HEK293 (cell line): ENCODE results near the gene COL9A1.
A peak's percentile ranks its signal among the peaks of the same experiment; 100 is the strongest.

Experiments
- CTCF ChIA-PET: fragments of 350-600 bp; formaldehyde crosslinking; extraction: SDS; loops from one replicate; lab custom pipeline; 2021; ENCODE audit warnings: antibody characterized with exemption; lab: Yijun Ruan, JAX
- POLR2A ChIA-PET: fragments of 300-600 bp; formaldehyde crosslinking; extraction: SDS; loops from one replicate; lab custom pipeline; 2020; ENCODE audit warnings: antibody characterized with exemption, inconsistent platforms; lab: Yijun Ruan, JAX
- H3K27ac ChIP-seq: fragments of 200-500 bp; sonication (Bioruptor generic); 2 replicates; pipeline ENCODE4 v1.5.1; 2014; ENCODE audit warnings: low read depth, low read length, control low read depth, inconsistent platforms; ENCODE audit errors: extremely low read depth
- H3K36me3 ChIP-seq, 2 experiments: fragments of 200-500 bp in 1 of 2; sonication (Bioruptor generic) in 1 of 2; 1 replicate in 1 of 2; 2 replicates in 1 of 2; pipeline ENCODE4 v1.5.1; 2014 to 2017; ENCODE audit warnings: inconsistent platforms in 2 of 2, low read length in 2 of 2; ENCODE audit not compliant: control insufficient read depth in 2 of 2, insufficient read depth in 1 of 2
- H3K4me1 ChIP-seq: fragments of 200-500 bp; sonication (Bioruptor generic); 2 replicates; pipeline ENCODE4 v1.5.1; 2014; ENCODE audit warnings: mild to moderate bottlenecking, low read length, inconsistent platforms; ENCODE audit not compliant: control insufficient read depth, insufficient read depth
- H3K4me3 ChIP-seq: 2 replicates; pipeline ENCODE4 v1.5.1; 2011; ENCODE audit warnings: low read depth, mild to moderate bottlenecking, control low read depth, low read length, moderate library complexity
- H3K9me3 ChIP-seq: fragments of 200-500 bp; sonication (Bioruptor generic); 2 replicates; pipeline ENCODE4 v1.5.1; 2014; ENCODE audit warnings: low read depth, low read length, inconsistent platforms; ENCODE audit not compliant: control insufficient read depth, insufficient read depth
- EGR2 ChIP-seq: fragments of 450-650 bp; formaldehyde crosslinking; IDR thresholded peaks from 2 replicates; pipeline ENCODE4 v1.5.1; 2016; ENCODE audit warnings: low read depth, missing biosample characterization, missing genetic modification characterization
- MZF1 ChIP-seq: fragments of 450-650 bp; formaldehyde crosslinking; IDR thresholded peaks from 2 replicates; pipeline ENCODE4 v1.5.1; 2017; ENCODE audit warnings: missing biosample characterization, missing genetic modification characterization, borderline replicate concordance
- OSR2 ChIP-seq: fragments of 450-650 bp; formaldehyde crosslinking; IDR thresholded peaks from 2 replicates; pipeline ENCODE4 v1.5.1; 2016; ENCODE audit warnings: missing biosample characterization, missing genetic modification characterization
- TRIM28 ChIP-seq: IDR thresholded peaks from 2 replicates; pipeline ENCODE4 v1.6.1; 2011; ENCODE audit warnings: low read length, control low read depth, borderline replicate concordance
- ZBTB8A ChIP-seq: fragments of 450-650 bp; formaldehyde crosslinking; IDR thresholded peaks from 2 replicates; pipeline ENCODE4 v1.5.1; 2016; ENCODE audit warnings: missing biosample characterization, missing genetic modification characterization
- ZFP37 ChIP-seq: fragments of 450-650 bp; formaldehyde crosslinking; IDR thresholded peaks from 2 replicates; pipeline ENCODE4 v1.5.1; 2016; ENCODE audit warnings: missing biosample characterization, missing genetic modification characterization
- ZNF274 ChIP-seq, 2 experiments: fragments of 200-500 bp in 1 of 2; fragments of 450-650 bp in 1 of 2; sonication (Bioruptor generic) in 1 of 2; formaldehyde crosslinking in 1 of 2; IDR thresholded peaks; 2 replicates each; pipeline versions ENCODE4 v1.5.1 to v1.6.1; 2014 to 2016; ENCODE audit warnings: borderline replicate concordance in 1 of 2, inconsistent platforms in 1 of 2, low read length in 1 of 2, missing biosample characterization in 1 of 2, missing genetic modification characterization in 1 of 2
- ZNF311 ChIP-seq: fragments of 450-650 bp; formaldehyde crosslinking; IDR thresholded peaks from 2 replicates; pipeline ENCODE4 v1.5.1; 2017; ENCODE audit warnings: missing biosample characterization, missing genetic modification characterization, borderline replicate concordance
- ZNF350 ChIP-seq: fragments of 450-650 bp; formaldehyde crosslinking; IDR thresholded peaks from 2 replicates; pipeline ENCODE4 v1.5.0; 2017; ENCODE audit warnings: missing biosample characterization, mild to moderate bottlenecking, missing genetic modification characterization
- ZNF571 ChIP-seq: fragments of 450-650 bp; formaldehyde crosslinking; IDR thresholded peaks from 2 replicates; pipeline ENCODE4 v1.5.0; 2017; ENCODE audit warnings: missing biosample characterization, missing genetic modification characterization
- ZNF626 ChIP-seq: fragments of 450-650 bp; sonication (Bioruptor Pico); formaldehyde crosslinking; IDR thresholded peaks from 2 replicates; pipeline ENCODE4 v1.5.1; 2018; ENCODE audit warnings: missing biosample characterization, missing genetic modification characterization, inconsistent platforms
- ZNF654 ChIP-seq: fragments of 450-650 bp; formaldehyde crosslinking; IDR thresholded peaks from 2 replicates; pipeline ENCODE4 v1.5.1; 2016; ENCODE audit warnings: low read depth, missing biosample characterization, missing genetic modification characterization
- ZNF660 ChIP-seq: fragments of 450-650 bp; IDR thresholded peaks from 2 replicates; pipeline ENCODE4 v1.5.1; 2018; ENCODE audit warnings: missing biosample characterization, mild to moderate bottlenecking, missing genetic modification characterization
- ZNF664 ChIP-seq: fragments of 450-650 bp; formaldehyde crosslinking; IDR thresholded peaks from 2 replicates; pipeline ENCODE4 v1.5.1; 2016; ENCODE audit warnings: missing biosample characterization, missing genetic modification characterization
- ZNF701 ChIP-seq: fragments of 450-650 bp; formaldehyde crosslinking; IDR thresholded peaks from 2 replicates; pipeline ENCODE4 v1.5.1; 2016; ENCODE audit warnings: missing biosample characterization, missing genetic modification characterization
- TF ChIP-seq, protein P1 (sequence below): fragments of 450-650 bp; formaldehyde crosslinking; IDR thresholded peaks from 2 replicates; pipeline ENCODE4 v1.5.1; 2016; ENCODE audit warnings: missing biosample characterization, missing genetic modification characterization
- TF ChIP-seq, protein P2 (sequence below): fragments of 450-650 bp; formaldehyde crosslinking; IDR thresholded peaks from 2 replicates; pipeline ENCODE4 v1.5.1; 2016; ENCODE audit warnings: missing biosample characterization, missing genetic modification characterization
- TF ChIP-seq, protein P3 (sequence below): fragments of 450-650 bp; formaldehyde crosslinking; IDR thresholded peaks from 2 replicates; pipeline ENCODE4 v1.5.1; 2016; ENCODE audit warnings: missing biosample characterization, missing genetic modification characterization
- TF ChIP-seq, protein P4 (sequence below): fragments of 450-650 bp; formaldehyde crosslinking; IDR thresholded peaks from 2 replicates; pipeline ENCODE4 v1.5.1; 2016; ENCODE audit warnings: missing biosample characterization, missing genetic modification characterization
- TF ChIP-seq, protein P5 (sequence below): fragments of 450-650 bp; formaldehyde crosslinking; IDR thresholded peaks from 2 replicates; pipeline ENCODE4 v1.5.1; 2016; ENCODE audit warnings: missing biosample characterization, missing genetic modification characterization
- TF ChIP-seq, protein P6 (sequence below): fragments of 450-650 bp; formaldehyde crosslinking; IDR thresholded peaks from 2 replicates; pipeline ENCODE4 v1.5.1; 2016; ENCODE audit warnings: missing biosample characterization, missing genetic modification characterization, borderline replicate concordance
- TF ChIP-seq, protein P7 (sequence below): fragments of 450-650 bp; formaldehyde crosslinking; IDR thresholded peaks from 2 replicates; pipeline ENCODE4 v1.5.1; 2016; ENCODE audit warnings: missing biosample characterization, missing genetic modification characterization

COL9A1 gene

DNA sequence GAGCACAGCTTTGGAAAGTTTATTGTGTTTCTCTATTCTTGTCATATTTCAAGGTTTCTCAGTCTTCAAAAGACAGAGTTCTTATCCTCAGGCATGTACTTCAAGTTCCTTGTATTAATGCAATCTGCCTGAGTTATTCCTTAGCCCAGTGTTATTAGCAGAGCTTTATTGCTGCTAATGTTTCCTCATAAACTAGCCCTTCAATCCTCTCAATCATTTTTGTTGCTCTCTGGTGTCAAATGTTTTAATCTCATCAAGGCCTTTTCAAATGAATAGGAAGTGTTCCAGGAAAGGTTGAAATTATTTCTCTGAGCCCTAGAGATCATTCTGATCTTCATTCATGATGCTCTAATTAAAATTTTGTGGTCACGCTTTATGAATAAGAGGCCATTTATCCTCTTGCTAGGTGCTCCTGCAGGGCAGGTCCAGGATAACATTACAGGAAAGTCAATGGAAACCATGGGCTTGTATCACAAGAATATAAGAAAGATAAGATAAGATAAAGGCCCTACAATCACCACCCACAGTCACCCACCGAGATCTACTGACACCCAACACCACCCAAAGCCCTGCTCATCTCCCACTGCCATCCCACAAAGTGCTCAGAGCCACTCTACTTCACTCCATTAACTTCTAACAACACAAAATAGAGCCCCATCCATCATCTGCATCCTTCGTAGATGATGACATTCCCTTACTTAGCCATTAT, 125.9 kb downstream of the COL9A1 start:
- Histone ChIP-seq H3K4me1 (peaks cover 7% of the 10 kb centered on the region; the same call in 1 of the 2 replicates), H3K36me3 (no peaks in the 10 kb centered on the region), H3K4me3 (no peak overlapping the region), H3K27ac (no peak overlapping the region), H3K9me3 (no peaks in the 10 kb centered on the region)
- ChIA-PET POLR2A (no interaction called here), CTCF (interaction anchor here (0.5 to 2.1 kb wide), 3 partner anchors 11 to 66 kb away, joined by 3 to 16 read pairs (median 3); no protein-coding TSS in a partner anchor)
- TF ChIP-seq, protein P1, sequence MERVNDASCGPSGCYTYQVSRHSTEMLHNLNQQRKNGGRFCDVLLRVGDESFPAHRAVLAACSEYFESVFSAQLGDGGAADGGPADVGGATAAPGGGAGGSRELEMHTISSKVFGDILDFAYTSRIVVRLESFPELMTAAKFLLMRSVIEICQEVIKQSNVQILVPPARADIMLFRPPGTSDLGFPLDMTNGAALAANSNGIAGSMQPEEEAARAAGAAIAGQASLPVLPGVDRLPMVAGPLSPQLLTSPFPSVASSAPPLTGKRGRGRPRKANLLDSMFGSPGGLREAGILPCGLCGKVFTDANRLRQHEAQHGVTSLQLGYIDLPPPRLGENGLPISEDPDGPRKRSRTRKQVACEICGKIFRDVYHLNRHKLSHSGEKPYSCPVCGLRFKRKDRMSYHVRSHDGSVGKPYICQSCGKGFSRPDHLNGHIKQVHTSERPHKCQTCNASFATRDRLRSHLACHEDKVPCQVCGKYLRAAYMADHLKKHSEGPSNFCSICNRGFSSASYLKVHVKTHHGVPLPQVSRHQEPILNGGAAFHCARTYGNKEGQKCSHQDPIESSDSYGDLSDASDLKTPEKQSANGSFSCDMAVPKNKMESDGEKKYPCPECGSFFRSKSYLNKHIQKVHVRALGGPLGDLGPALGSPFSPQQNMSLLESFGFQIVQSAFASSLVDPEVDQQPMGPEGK (tag by site-specific recombination): no peak
- TF ChIP-seq ZNF626 (tag by site-specific recombination): no peak
- TF ChIP-seq, protein P2, sequence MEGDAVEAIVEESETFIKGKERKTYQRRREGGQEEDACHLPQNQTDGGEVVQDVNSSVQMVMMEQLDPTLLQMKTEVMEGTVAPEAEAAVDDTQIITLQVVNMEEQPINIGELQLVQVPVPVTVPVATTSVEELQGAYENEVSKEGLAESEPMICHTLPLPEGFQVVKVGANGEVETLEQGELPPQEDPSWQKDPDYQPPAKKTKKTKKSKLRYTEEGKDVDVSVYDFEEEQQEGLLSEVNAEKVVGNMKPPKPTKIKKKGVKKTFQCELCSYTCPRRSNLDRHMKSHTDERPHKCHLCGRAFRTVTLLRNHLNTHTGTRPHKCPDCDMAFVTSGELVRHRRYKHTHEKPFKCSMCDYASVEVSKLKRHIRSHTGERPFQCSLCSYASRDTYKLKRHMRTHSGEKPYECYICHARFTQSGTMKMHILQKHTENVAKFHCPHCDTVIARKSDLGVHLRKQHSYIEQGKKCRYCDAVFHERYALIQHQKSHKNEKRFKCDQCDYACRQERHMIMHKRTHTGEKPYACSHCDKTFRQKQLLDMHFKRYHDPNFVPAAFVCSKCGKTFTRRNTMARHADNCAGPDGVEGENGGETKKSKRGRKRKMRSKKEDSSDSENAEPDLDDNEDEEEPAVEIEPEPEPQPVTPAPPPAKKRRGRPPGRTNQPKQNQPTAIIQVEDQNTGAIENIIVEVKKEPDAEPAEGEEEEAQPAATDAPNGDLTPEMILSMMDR: no peak
- TF ChIP-seq, protein P3, sequence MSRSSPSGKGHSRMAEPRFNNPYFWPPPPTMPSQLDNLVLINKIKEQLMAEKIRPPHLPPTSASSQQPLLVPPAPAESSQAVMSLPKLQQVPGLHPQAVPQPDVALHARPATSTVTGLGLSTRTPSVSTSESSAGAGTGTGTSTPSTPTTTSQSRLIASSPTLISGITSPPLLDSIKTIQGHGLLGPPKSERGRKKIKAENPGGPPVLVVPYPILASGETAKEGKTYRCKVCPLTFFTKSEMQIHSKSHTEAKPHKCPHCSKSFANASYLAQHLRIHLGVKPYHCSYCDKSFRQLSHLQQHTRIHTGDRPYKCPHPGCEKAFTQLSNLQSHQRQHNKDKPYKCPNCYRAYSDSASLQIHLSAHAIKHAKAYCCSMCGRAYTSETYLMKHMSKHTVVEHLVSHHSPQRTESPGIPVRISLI: no peak
- TF ChIP-seq ZNF701 (tag by site-specific recombination): no peak
- peak; percentile 97 for TF ChIP-seq EGR2 (tag by site-specific recombination)
- TF ChIP-seq, protein P4, sequence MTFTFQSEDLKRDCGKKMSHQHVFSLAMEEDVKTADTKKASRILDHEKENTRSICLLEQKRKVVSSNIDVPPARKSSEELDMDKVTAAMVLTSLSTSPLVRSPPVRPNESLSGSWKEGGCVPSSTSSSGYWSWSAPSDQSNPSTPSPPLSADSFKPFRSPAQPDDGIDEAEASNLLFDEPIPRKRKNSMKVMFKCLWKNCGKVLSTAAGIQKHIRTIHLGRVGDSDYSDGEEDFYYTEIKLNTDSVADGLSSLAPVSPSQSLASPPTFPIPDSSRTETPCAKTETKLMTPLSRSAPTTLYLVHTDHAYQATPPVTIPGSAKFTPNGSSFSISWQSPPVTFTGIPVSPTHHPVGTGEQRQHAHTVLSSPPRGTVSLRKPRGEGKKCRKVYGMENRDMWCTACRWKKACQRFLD: no peak
- no peak; the same call in 1 of the 2 replicates for TF ChIP-seq MZF1 (tag by site-specific recombination)
- no peak for TF ChIP-seq ZNF654 (tag by site-specific recombination)
- TF ChIP-seq TRIM28: 0 out of 2 replicates have a peak, but pooled peaks have one; percentile 19
- TF ChIP-seq ZBTB8A: no peak
- TF ChIP-seq ZNF311 (tag by site-specific recombination): no peak
- peak; percentile 90 for TF ChIP-seq OSR2 (tag by site-specific recombination)
- TF ChIP-seq, protein P5, sequence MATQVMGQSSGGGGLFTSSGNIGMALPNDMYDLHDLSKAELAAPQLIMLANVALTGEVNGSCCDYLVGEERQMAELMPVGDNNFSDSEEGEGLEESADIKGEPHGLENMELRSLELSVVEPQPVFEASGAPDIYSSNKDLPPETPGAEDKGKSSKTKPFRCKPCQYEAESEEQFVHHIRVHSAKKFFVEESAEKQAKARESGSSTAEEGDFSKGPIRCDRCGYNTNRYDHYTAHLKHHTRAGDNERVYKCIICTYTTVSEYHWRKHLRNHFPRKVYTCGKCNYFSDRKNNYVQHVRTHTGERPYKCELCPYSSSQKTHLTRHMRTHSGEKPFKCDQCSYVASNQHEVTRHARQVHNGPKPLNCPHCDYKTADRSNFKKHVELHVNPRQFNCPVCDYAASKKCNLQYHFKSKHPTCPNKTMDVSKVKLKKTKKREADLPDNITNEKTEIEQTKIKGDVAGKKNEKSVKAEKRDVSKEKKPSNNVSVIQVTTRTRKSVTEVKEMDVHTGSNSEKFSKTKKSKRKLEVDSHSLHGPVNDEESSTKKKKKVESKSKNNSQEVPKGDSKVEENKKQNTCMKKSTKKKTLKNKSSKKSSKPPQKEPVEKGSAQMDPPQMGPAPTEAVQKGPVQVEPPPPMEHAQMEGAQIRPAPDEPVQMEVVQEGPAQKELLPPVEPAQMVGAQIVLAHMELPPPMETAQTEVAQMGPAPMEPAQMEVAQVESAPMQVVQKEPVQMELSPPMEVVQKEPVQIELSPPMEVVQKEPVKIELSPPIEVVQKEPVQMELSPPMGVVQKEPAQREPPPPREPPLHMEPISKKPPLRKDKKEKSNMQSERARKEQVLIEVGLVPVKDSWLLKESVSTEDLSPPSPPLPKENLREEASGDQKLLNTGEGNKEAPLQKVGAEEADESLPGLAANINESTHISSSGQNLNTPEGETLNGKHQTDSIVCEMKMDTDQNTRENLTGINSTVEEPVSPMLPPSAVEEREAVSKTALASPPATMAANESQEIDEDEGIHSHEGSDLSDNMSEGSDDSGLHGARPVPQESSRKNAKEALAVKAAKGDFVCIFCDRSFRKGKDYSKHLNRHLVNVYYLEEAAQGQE (tag by site-specific recombination): no peak
- TF ChIP-seq ZNF660 (tag by site-specific recombination): no peak
- no peak for TF ChIP-seq ZNF350 (tag by site-specific recombination)
- TF ChIP-seq ZFP37 (tag by site-specific recombination): no peak
- no peak for TF ChIP-seq ZNF664 (tag by site-specific recombination)
- TF ChIP-seq, protein P6, sequence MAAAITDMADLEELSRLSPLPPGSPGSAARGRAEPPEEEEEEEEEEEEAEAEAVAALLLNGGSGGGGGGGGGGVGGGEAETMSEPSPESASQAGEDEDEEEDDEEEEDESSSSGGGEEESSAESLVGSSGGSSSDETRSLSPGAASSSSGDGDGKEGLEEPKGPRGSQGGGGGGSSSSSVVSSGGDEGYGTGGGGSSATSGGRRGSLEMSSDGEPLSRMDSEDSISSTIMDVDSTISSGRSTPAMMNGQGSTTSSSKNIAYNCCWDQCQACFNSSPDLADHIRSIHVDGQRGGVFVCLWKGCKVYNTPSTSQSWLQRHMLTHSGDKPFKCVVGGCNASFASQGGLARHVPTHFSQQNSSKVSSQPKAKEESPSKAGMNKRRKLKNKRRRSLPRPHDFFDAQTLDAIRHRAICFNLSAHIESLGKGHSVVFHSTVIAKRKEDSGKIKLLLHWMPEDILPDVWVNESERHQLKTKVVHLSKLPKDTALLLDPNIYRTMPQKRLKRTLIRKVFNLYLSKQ: no peak
- TF ChIP-seq ZNF274 (IDR thresholded peaks at IDR 0.05; ENCODE audit: low read length): no peak
- no peak for TF ChIP-seq ZNF274 (tag by site-specific recombination; IDR thresholded peaks at IDR 0.05; ENCODE audit: borderline replicate concordance)
- TF ChIP-seq, protein P7, sequence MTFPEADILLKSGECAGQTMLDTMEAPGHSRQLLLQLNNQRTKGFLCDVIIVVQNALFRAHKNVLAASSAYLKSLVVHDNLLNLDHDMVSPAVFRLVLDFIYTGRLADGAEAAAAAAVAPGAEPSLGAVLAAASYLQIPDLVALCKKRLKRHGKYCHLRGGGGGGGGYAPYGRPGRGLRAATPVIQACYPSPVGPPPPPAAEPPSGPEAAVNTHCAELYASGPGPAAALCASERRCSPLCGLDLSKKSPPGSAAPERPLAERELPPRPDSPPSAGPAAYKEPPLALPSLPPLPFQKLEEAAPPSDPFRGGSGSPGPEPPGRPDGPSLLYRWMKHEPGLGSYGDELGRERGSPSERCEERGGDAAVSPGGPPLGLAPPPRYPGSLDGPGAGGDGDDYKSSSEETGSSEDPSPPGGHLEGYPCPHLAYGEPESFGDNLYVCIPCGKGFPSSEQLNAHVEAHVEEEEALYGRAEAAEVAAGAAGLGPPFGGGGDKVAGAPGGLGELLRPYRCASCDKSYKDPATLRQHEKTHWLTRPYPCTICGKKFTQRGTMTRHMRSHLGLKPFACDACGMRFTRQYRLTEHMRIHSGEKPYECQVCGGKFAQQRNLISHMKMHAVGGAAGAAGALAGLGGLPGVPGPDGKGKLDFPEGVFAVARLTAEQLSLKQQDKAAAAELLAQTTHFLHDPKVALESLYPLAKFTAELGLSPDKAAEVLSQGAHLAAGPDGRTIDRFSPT (tag by site-specific recombination): peak; percentile 70
- no peak for TF ChIP-seq ZNF571 (tag by site-specific recombination)
